NCI-H345 treated with DMSO at 0.1 percent for 48 hours (cell line): ENCODE results near the gene ARHGAP32.
"Not testable (repeated sequence)": the region's sequence is repeated elsewhere in the genome, so short reads cannot be mapped to it uniquely, and the experiment has no call there.

Source experiments
- DNase-seq: peaks from one replicate; lab custom pipeline; 2025; ENCODE audit not compliant: unreplicated experiment; lab: John Stamatoyannopoulos, UW

The ARHGAP32 gene

DNA sequence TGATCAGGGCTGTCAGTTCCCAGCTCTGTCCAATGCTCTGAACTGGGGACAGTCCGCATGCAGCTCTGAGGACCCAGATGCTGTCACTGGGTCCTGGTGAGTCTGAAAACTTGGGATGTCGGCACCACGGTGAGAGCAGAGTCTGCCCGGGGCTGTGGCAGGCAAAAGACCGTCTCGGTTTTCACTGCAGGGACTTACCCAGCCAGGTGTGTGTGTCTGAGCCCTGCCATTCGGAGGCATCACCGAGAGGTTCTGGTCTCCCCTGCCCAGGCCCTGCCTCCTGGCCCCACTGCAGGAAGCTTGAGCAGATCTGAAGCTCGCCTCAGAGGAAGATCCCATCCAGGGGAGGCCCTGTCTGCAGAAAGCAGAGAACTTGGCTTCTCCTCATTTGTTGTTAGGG, 254.6 kb downstream of the ARHGAP32 start:
- no peak for DNase-seq

GRCh38 chr11:128936606-128937251, 255.4 kb downstream of the ARHGAP32 start:
- DNase-seq = no peak

DNA sequence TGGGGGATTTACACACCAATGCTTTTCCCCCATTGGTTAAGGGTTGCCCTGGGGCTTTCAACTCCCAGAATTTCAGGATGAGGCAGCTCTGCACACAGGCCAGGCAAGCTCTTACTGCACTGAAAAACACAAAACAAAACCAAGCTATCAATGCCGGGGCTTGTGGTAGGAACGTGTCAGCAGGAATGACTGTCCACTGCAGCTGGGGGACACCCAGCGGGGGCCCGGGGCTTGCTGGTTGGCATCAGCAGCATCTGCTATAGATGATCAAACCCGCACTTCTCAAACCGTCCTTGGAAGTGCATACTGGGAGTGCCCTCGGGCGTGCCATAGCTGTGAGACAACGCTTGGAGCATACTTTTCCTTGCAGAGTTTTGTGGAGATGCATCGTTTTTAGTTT, 257.2 kb downstream of the ARHGAP32 start:
- no peak for DNase-seq

GRCh38 chr11:128934351-128934750, 257.8 kb downstream of the ARHGAP32 start:
- no peak for DNase-seq

- no peak for DNase-seq
Measured at GRCh38 chr11:128933481-128934178, 258.5 kb downstream of the ARHGAP32 start.

DNA sequence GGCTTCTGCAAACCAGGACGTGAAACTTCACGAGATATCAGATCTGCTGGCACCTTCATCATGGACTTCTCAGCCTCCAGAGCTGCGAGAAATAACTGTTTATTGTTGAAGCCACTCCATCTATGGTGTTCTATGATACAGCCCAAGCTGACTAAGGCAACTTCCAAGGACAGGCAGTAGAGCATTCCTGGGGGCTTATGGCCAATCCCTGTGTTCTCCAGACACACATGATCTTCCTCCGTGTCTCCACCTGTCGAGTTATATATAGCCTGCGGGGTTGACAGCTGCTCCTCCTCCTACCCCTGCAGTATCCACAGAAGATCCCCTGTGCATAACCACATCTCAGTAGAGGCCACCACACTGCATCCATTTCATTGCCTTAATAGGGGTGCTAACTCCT, 260.5 kb downstream of the ARHGAP32 start:
- DNase-seq = no peak

GRCh38 chr11:128931066-128931465, 261.1 kb downstream of the ARHGAP32 start:
- DNase-seq = no peak

GRCh38 chr11:128929991-128930390, 262.1 kb downstream of the ARHGAP32 start:
- no peak for DNase-seq

DNA sequence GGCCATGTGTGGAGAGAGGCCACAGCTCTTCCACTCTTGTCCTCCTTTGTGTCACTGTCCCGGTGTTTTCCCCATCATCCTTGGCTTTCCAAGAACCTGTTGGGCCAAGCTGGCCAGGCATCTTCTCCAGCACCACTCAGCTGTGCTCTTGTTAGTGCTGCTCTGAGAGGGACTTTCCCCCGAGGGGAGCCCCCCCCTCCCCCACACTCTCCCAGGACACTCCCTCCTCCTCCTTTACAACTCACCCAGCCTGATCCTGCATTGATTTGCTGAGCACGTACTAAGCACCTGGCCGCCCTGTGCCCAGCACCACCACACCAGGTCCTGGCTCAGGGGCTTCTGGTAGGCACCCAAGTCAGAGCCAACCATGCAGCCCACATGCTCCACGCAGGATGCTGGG, 262.7 kb downstream of the ARHGAP32 start:
- DNase-seq = no peak

- DNase-seq = no peak
Measured at GRCh38 chr11:128928400-128928799, 263.7 kb downstream of the ARHGAP32 start.

- DNase-seq = no peak
Measured at GRCh38 chr11:128927683-128928336, 264.3 kb downstream of the ARHGAP32 start.

DNA sequence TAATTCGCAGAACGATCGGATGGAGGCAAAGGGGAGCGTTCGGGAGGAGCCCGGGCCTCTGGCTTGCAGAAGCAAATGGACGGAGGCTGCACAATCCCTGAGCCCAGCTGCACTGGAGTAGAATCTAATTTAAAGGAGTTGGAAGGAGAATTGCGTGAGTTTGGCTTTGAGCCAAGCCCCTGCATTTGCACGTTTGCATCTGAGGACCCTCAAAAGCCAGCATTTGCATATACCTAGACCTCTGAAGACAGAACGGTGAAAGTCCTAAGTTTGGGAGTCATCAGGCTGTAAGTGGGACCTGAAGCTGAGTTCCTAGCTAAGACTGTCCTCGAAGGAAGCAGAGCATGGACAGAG, 265.0 kb downstream of the ARHGAP32 start:
- no peak for DNase-seq

GRCh38 chr11:128926437-128927107, 265.6 kb downstream of the ARHGAP32 start:
- DNase-seq = no peak

- DNase-seq = no peak
Measured at GRCh38 chr11:128926000-128926399, 266.1 kb downstream of the ARHGAP32 start.

DNA sequence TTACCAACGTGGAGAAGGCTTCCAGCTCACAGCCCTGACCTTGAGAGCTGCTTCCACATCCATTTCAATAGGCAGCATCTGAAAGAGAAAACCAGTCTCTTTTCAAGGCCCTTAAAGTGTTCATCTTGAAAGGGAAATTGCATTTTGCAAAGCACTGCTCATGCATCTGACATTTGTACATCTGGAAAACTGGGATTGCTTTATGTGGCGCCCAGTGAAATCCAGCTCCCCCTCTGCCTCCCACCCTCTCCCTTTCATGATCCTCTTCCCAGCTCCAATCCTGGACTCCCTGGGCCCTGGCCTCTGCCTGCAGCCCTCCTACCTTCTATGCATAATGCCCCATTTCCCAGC, 266.9 kb downstream of the ARHGAP32 start:
- no peak for DNase-seq

DNA sequence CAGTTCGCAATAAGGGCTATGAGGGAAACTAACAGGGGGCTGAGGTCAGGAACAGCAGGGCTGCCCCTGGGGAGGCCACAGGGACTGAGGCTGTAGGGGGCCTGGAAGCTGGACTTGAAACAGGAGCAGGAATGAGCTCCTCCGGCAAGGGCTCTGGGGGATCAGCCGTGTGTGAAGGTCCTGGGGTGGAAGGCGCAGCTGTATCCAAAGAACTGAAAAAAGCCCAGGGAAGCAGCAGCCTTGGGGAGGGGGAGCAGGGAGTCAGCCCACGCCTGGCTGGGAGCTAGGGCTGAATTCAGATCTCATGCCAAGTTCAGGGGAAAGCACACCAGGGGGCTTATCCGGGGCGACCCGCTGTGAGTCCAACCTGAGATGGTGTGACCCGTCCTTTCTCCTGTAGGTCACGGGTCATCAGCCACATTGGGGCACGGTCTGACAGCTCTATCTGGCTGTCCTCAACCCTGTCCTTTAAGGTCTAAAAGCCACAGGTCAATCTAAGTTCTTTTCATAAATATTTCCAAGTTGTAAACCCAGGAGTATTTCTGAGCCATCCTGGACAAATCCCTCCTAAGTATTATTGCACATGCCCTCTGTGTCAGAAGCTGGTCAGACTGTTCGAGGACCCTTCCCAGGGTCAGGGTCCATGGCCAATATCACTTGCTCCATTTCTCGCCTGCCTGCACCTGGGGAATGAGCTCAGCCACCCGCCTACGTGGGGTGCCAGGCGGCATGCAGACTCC, 267.4 kb downstream of the ARHGAP32 start:
- DNase-seq = no peak

DNA sequence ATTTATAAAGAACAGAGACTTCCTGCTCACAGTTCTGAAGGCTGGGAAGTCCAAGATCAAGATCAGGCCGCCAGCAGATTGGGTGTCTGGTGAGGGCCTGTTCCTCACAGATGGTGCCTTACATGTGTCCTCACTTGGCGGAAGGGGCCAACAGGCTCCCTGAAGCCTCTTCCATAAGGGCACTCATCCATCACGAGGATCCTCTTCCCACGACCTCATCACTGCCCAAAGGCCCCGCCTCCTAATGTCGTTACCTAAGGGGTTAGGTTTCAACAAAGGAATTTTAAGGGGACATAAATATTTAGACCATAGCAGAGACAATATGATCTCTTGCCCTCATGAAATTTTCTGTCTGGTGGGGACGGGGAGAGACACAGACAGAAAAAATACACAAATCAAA, 268.0 kb downstream of the ARHGAP32 start:
- no peak for DNase-seq

DNA sequence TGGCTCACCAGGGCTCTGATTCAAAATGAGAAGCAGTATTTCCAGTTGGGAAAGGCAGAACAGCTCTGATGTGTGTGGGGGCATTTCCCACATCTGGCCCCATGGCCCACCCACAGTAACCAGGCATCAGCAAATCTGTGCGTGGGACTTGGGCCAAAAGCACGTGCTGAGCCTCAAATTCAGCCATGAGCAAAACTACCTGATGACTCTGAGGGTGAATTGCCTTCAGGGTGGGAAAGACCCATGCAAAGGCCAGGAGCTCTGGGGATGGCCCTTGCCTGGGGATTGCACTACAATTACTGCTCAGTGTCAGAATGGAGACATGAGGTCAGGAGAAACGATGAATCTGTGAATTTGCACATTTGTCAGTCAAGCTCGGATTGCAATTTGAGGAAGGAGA, 270.3 kb downstream of the ARHGAP32 start:
- no peak for DNase-seq

- DNase-seq = no peak
Measured at GRCh38 chr11:128920666-128921065, 271.5 kb downstream of the ARHGAP32 start.

DNA sequence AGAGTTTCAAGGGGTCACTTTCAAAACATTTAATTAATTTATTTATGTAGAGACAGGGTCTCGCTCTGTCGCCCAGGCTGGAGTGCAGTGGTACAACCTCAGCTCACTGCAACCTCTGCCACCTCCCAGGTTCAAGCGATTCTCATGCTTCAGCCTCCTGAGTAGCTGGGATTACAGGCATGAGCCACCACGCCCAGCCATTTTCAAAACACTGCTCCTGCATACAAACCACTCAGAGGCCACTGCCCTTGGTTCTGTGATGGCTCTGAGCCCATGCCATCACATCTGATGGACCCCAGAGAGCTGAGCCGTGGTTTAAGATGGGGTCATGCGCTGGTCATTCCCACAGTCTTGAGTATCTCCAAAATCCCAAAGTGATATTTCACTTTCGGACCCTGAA, 272.5 kb downstream of the ARHGAP32 start:
- DNase-seq = not testable (repeated sequence)

DNA sequence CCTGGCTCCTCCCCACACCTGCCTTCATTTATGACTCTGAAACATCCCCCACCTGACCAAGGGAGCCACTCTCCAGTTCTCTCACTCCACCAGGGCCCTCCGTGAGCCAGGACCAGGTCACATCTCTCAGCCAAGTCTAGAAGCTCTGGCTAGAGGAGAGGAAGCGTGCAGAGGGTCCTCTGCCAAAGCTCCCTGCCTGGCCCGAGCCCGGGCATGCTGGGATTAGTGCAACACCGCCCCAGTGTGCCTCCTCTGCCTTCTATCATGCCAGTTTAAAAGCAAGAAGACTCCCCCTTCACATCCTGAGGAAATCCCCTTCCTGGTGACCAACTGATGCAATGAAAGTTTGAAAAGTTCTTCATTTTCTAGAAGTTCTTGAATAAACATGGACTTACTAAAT, 272.9 kb downstream of the ARHGAP32 start:
- DNase-seq = no peak
